NT2/D1 (cell line): Measurements from ENCODE around the gene GPS1.
A peak's percentile ranks its signal among the peaks of the same experiment; 100 is the strongest.

ENCODE experiments used
- DNase-seq: peaks from one replicate; pipeline ENCODE4 v3.0.0-alpha.2; 2011; ENCODE audit warnings: low read depth, low spot score
- H3K27me3 ChIP-seq: 2 replicates; pipeline ENCODE4 v1.6.0; 2011; ENCODE audit warnings: mild to moderate bottlenecking; ENCODE audit not compliant: insufficient read length, insufficient read depth
- H3K36me3 ChIP-seq: 2 replicates; pipeline ENCODE4 v1.6.1; 2011; ENCODE audit warnings: mild to moderate bottlenecking, low read length, mixed read lengths; ENCODE audit not compliant: insufficient read depth, insufficient read length
- H3K4me1 ChIP-seq: 2 replicates; pipeline ENCODE4 v1.5.1; 2011; ENCODE audit not compliant: insufficient read depth, insufficient read length
- H3K4me3 ChIP-seq: 2 replicates; pipeline ENCODE4 v1.5.1; 2011; ENCODE audit warnings: low read depth; ENCODE audit not compliant: insufficient read length
- H3K9ac ChIP-seq: 2 replicates; pipeline ENCODE4 v1.6.0; 2011; ENCODE audit warnings: low read depth; ENCODE audit not compliant: insufficient read length
- H3K9me3 ChIP-seq: 2 replicates; pipeline ENCODE4 v1.5.1; 2011; ENCODE audit warnings: mild to moderate bottlenecking, low read length; ENCODE audit not compliant: insufficient read depth
- SUZ12 ChIP-seq: IDR thresholded peaks from 2 replicates; pipeline ENCODE4 v1.6.1; 2011; ENCODE audit not compliant: insufficient read length, insufficient read depth; ENCODE audit errors: extremely low read depth
- YY1 ChIP-seq: IDR thresholded peaks from 2 replicates; pipeline ENCODE4 v1.6.1; 2011; ENCODE audit not compliant: insufficient read length, insufficient read depth
- ZNF274 ChIP-seq: IDR thresholded peaks from 2 replicates; pipeline ENCODE4 v1.6.1; 2011; ENCODE audit warnings: mild to moderate bottlenecking, low read depth, low read length

Gene GPS1

GRCh38 chr17:82101301-82101715 lies 49.6 kb downstream of the GPS1 start:
- no peak for DNase-seq
- TF ChIP-seq YY1 (no peak), ZNF274 (no peak), SUZ12 (no peak)
- H3K27me3 ChIP-seq: no peaks in the 10 kb centered on the region
- H3K4me1 ChIP-seq: peaks cover 51% of the 10 kb centered on the region
- peaks cover 20% of the 10 kb centered on the region for H3K36me3 ChIP-seq
- no peak overlapping the region for H3K4me3 ChIP-seq
- H3K9me3 ChIP-seq: no peaks in the 10 kb centered on the region
- H3K9ac ChIP-seq: peak overlapping the region; percentile 99

- H3K9ac ChIP-seq: peak overlapping the region; percentile 99
- TF ChIP-seq ZNF274: no peak
- TF ChIP-seq SUZ12: no peak
- TF ChIP-seq YY1: no peak
- peaks cover 47% of the 10 kb centered on the region for H3K4me1 ChIP-seq
- H3K4me3 ChIP-seq: no peak overlapping the region
- H3K27me3 ChIP-seq: no peaks in the 10 kb centered on the region
- no peaks in the 10 kb centered on the region for H3K9me3 ChIP-seq
- no peak for DNase-seq
- peaks cover 13% of the 10 kb centered on the region for H3K36me3 ChIP-seq
Measured at GRCh38 chr17:82101767-82102679, 50.3 kb downstream of the GPS1 start.

- Histone ChIP-seq H3K4me1 (peaks cover 55% of the 10 kb centered on the region), H3K4me3 (no peak overlapping the region), H3K9ac (peak overlapping the region; percentile 72), H3K27me3 (no peaks in the 10 kb centered on the region), H3K9me3 (no peaks in the 10 kb centered on the region), H3K36me3 (peaks cover 12% of the 10 kb centered on the region)
- peak; percentile 38 for DNase-seq
- TF ChIP-seq ZNF274: no peak
- no peak for TF ChIP-seq SUZ12
- no peak for TF ChIP-seq YY1
Measured at GRCh38 chr17:82103553-82104451, 52.1 kb downstream of the GPS1 start.

- Histone ChIP-seq H3K4me1 (peaks cover 53% of the 10 kb centered on the region), H3K36me3 (peaks cover 12% of the 10 kb centered on the region), H3K4me3 (peak overlapping the region; percentile 6), H3K9ac (peak overlapping the region; percentile 69), H3K27me3 (no peaks in the 10 kb centered on the region), H3K9me3 (no peaks in the 10 kb centered on the region)
- TF ChIP-seq ZNF274: no peak
- no peak for TF ChIP-seq SUZ12
- no peak for TF ChIP-seq YY1
- DNase-seq: no peak
Measured at GRCh38 chr17:82104797-82105416, 53.2 kb downstream of the GPS1 start.

- H3K9ac ChIP-seq: peak overlapping the region; percentile 69
- no peak overlapping the region for H3K4me3 ChIP-seq
Measured at GRCh38 chr17:82105417-82105881, 53.8 kb downstream of the GPS1 start.

GRCh38 chr17:82105882-82106687 lies 54.4 kb downstream of the GPS1 start:
- no peak for TF ChIP-seq SUZ12
- TF ChIP-seq ZNF274: no peak
- no peak for TF ChIP-seq YY1
- no peaks in the 10 kb centered on the region for H3K27me3 ChIP-seq
- DNase-seq: peak; percentile 44
- H3K36me3 ChIP-seq: peaks cover 11% of the 10 kb centered on the region
- H3K9ac ChIP-seq: peak overlapping the region; percentile 69
- no peak overlapping the region for H3K4me3 ChIP-seq
- H3K4me1 ChIP-seq: peaks cover 43% of the 10 kb centered on the region
- no peaks in the 10 kb centered on the region for H3K9me3 ChIP-seq

More at GRCh38 chr17:82105417-82105881, 53.8 kb downstream of the GPS1 start:
- H3K36me3 ChIP-seq: peaks cover 12% of the 10 kb centered on the region
- H3K9me3 ChIP-seq: no peaks in the 10 kb centered on the region
- no peaks in the 10 kb centered on the region for H3K27me3 ChIP-seq
- H3K4me1 ChIP-seq: peaks cover 49% of the 10 kb centered on the region
- no peak for TF ChIP-seq SUZ12
- no peak for TF ChIP-seq ZNF274
- TF ChIP-seq YY1: no peak
- DNase-seq: no peak
